HEK293 (cell line): Measurements from ENCODE around the gene SNUPN.

Experiments used
- EGR2 ChIP-seq: fragments of 450-650 bp; formaldehyde crosslinking; IDR thresholded peaks from 2 replicates; pipeline ENCODE4 v1.5.1; 2016; ENCODE audit warnings: low read depth, missing biosample characterization, missing genetic modification characterization
- GLI4 ChIP-seq: fragments of 450-650 bp; formaldehyde crosslinking; IDR thresholded peaks from 2 replicates; pipeline ENCODE4 v1.5.1; 2016; ENCODE audit warnings: missing biosample characterization, missing genetic modification characterization
- KLF1 ChIP-seq: fragments of 450-650 bp; formaldehyde crosslinking; IDR thresholded peaks from 2 replicates; pipeline ENCODE4 v1.5.1; 2016; ENCODE audit warnings: missing biosample characterization, missing genetic modification characterization
- KLF10 ChIP-seq: fragments of 450-650 bp; IDR thresholded peaks from 2 replicates; pipeline ENCODE4 v1.5.1; 2018; ENCODE audit warnings: missing biosample characterization, mild to moderate bottlenecking, missing genetic modification characterization
- KLF8 ChIP-seq: fragments of 450-650 bp; formaldehyde crosslinking; IDR thresholded peaks from 2 replicates; pipeline ENCODE4 v1.5.1; 2016; ENCODE audit warnings: missing biosample characterization, missing genetic modification characterization
- KLF9 ChIP-seq: fragments of 450-650 bp; formaldehyde crosslinking; IDR thresholded peaks from 2 replicates; pipeline ENCODE4 v1.5.1; 2016; ENCODE audit warnings: missing biosample characterization, missing genetic modification characterization, low read depth
- PRDM4 ChIP-seq: fragments of 450-650 bp; formaldehyde crosslinking; IDR thresholded peaks from 2 replicates; pipeline ENCODE4 v1.5.1; 2017; ENCODE audit warnings: missing biosample characterization, missing genetic modification characterization
- REPIN1 ChIP-seq: fragments of 450-650 bp; formaldehyde crosslinking; IDR thresholded peaks from 2 replicates; pipeline ENCODE4 v1.5.1; 2017; ENCODE audit warnings: missing biosample characterization, missing genetic modification characterization, low read depth
- TRIM28 ChIP-seq: IDR thresholded peaks from 2 replicates; pipeline ENCODE4 v1.6.1; 2011; ENCODE audit warnings: low read length, control low read depth, borderline replicate concordance
- ZFP3 ChIP-seq: fragments of 450-650 bp; formaldehyde crosslinking; IDR thresholded peaks from 2 replicates; pipeline ENCODE4 v1.5.1; 2016; ENCODE audit warnings: low read depth, missing biosample characterization, missing genetic modification characterization
- ZNF133 ChIP-seq: fragments of 450-650 bp; formaldehyde crosslinking; IDR thresholded peaks from 2 replicates; pipeline ENCODE4 v1.5.1; 2016; ENCODE audit warnings: missing biosample characterization, missing genetic modification characterization
- ZNF140 ChIP-seq: fragments of 450-650 bp; formaldehyde crosslinking; IDR thresholded peaks from 2 replicates; pipeline ENCODE4 v1.5.1; 2016; ENCODE audit warnings: missing biosample characterization, missing genetic modification characterization
- ZNF214 ChIP-seq: fragments of 450-650 bp; formaldehyde crosslinking; IDR thresholded peaks from 2 replicates; pipeline ENCODE4 v1.5.1; 2017; ENCODE audit warnings: missing biosample characterization, mild to moderate bottlenecking, missing genetic modification characterization, borderline replicate concordance
- ZNF239 ChIP-seq: fragments of 450-650 bp; formaldehyde crosslinking; IDR thresholded peaks from 2 replicates; pipeline ENCODE4 v1.5.1; 2016; ENCODE audit warnings: missing biosample characterization, missing genetic modification characterization
- ZNF366 ChIP-seq: fragments of 450-650 bp; formaldehyde crosslinking; conservative IDR thresholded peaks from 2 replicates; pipeline ENCODE4 v1.5.1; 2016; ENCODE audit warnings: missing biosample characterization, missing genetic modification characterization
- ZNF37A ChIP-seq: fragments of 450-650 bp; IDR thresholded peaks from 2 replicates; pipeline ENCODE4 v1.5.1; 2018; ENCODE audit warnings: missing biosample characterization, missing genetic modification characterization
- ZNF394 ChIP-seq: fragments of 450-650 bp; formaldehyde crosslinking; IDR thresholded peaks from 2 replicates; pipeline ENCODE4 v1.5.1; 2016; ENCODE audit warnings: missing biosample characterization, missing genetic modification characterization, mild to moderate bottlenecking, moderate library complexity, borderline replicate concordance
- ZNF555 ChIP-seq: fragments of 450-650 bp; formaldehyde crosslinking; conservative IDR thresholded peaks from 2 replicates; pipeline ENCODE4 v1.5.1; 2017; ENCODE audit warnings: missing biosample characterization, mild to moderate bottlenecking, missing genetic modification characterization, inconsistent platforms
- ZNF560 ChIP-seq: fragments of 450-650 bp; formaldehyde crosslinking; IDR thresholded peaks from 2 replicates; pipeline ENCODE4 v1.5.1; 2017; ENCODE audit warnings: missing biosample characterization, missing genetic modification characterization, borderline replicate concordance
- ZNF658 ChIP-seq: fragments of 450-650 bp; formaldehyde crosslinking; IDR thresholded peaks from 2 replicates; pipeline ENCODE4; 2016; ENCODE audit warnings: missing biosample characterization, missing genetic modification characterization
- ZNF670 ChIP-seq: fragments of 450-650 bp; formaldehyde crosslinking; IDR thresholded peaks from 2 replicates; pipeline ENCODE4 v1.5.1; 2016; ENCODE audit warnings: missing biosample characterization, missing genetic modification characterization, low read depth
- ZNF692 ChIP-seq: fragments of 450-650 bp; formaldehyde crosslinking; IDR thresholded peaks from 2 replicates; pipeline ENCODE4 v1.5.1; 2016; ENCODE audit warnings: missing biosample characterization, missing genetic modification characterization
- ZNF707 ChIP-seq: fragments of 450-650 bp; formaldehyde crosslinking; IDR thresholded peaks from 2 replicates; pipeline ENCODE4 v1.5.1; 2016; ENCODE audit warnings: missing biosample characterization, missing genetic modification characterization
- ZNF792 ChIP-seq: fragments of 450-650 bp; formaldehyde crosslinking; IDR thresholded peaks from 2 replicates; pipeline ENCODE4 v1.5.1; 2016; ENCODE audit warnings: missing biosample characterization, missing genetic modification characterization
- ZNF830 ChIP-seq: fragments of 450-650 bp; IDR thresholded peaks from 2 replicates; pipeline ENCODE4 v1.5.0; 2018; ENCODE audit warnings: missing biosample characterization, missing genetic modification characterization, low read depth, mild to moderate bottlenecking, moderate library complexity
- ZNF843 ChIP-seq: fragments of 450-650 bp; formaldehyde crosslinking; IDR thresholded peaks from 2 replicates; pipeline ENCODE4 v1.5.1; 2016; ENCODE audit warnings: missing biosample characterization, missing genetic modification characterization
- TF ChIP-seq, protein P1 (sequence below): fragments of 450-650 bp; formaldehyde crosslinking; IDR thresholded peaks from 2 replicates; pipeline ENCODE4 v1.5.1; 2016; ENCODE audit warnings: missing biosample characterization, missing genetic modification characterization
- TF ChIP-seq, protein P2 (sequence below): fragments of 450-650 bp; formaldehyde crosslinking; IDR thresholded peaks from 2 replicates; pipeline ENCODE4 v1.5.1; 2016; ENCODE audit warnings: missing biosample characterization, missing genetic modification characterization, low read depth
- TF ChIP-seq, protein P3 (sequence below): fragments of 450-650 bp; formaldehyde crosslinking; IDR thresholded peaks from 2 replicates; pipeline ENCODE4 v1.5.1; 2016; ENCODE audit warnings: missing biosample characterization, missing genetic modification characterization

SNUPN gene

DNA sequence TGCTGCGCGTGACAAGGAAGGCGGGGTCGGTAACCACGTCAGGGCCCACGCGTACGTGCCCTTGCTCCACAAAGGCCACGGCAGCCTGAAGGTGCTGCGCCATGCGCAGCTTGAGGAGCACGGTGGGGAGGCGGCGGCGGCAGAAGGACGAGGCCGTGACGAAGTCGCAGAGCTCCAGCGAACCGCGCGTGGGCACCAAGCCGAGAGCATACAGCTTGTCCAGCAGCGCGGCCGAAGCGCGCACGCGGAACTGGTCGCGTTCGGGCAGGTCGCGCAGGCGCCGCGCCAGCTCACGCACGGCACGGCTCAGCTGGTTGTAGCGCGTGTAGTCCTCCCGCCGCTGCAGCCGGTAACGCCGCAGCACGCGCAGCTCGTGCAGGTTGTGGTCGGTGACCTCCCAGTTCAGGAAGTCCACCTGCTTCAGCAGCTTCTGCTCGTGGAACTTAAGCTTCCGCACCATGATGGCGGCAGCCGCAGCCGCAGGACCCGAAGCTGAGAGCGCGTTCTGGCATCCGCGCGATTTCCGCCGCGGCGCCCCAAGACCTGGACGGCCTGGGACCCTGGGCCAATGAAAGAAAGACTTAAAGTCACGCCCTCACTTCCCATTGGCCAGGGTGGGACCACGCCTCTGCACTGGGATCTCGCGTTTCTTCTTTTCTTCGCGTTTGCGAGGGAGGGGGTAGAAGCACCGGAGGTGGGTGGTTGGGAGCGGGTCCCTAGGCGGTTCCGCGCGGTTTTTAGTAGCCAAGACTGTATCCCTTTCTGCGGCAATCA, 14.4 kb upstream of the SNUPN start, which contains the start of gene IMP3 (continued):
- TF ChIP-seq PRDM4 (tag by site-specific recombination) (no peak), ZNF830 (no peak), ZNF239 (no peak), ZNF394 (tag by site-specific recombination) (no peak; the same call in 1 of the 2 replicates), ZNF560 (tag by site-specific recombination) (no peak), ZNF37A (tag by site-specific recombination) (no peak), ZNF658 (tag by site-specific recombination) (no peak; the same call in 1 of the 2 replicates), ZFP3 (tag by site-specific recombination) (no peak), KLF9 (peak; percentile 50; the same call in 1 of the 2 replicates), ZNF140 (tag by site-specific recombination) (no peak; the same call in 1 of the 2 replicates), KLF1 (tag by site-specific recombination) (peak; percentile 67), ZNF133 (tag by site-specific recombination) (no peak), ZNF214 (tag by site-specific recombination) (no peak), ZNF843 (peak; percentile 77), GLI4 (tag by site-specific recombination) (peak; percentile 58; the same call in 1 of the 2 replicates), ZNF707 (no peak), ZNF366 (tag by site-specific recombination) (peak; percentile 93), ZNF670 (no peak), TRIM28 (no peak; the same call in 1 of the 2 replicates), KLF10 (tag by site-specific recombination) (peak; percentile 100), ZNF792 (tag by site-specific recombination) (peak; percentile 87), ZNF692 (tag by site-specific recombination) (peak; percentile 78), KLF8 (peak; percentile 86), ZNF555 (no peak), EGR2 (peak; percentile 88), REPIN1 (no peak)
- TF ChIP-seq, protein P1, sequence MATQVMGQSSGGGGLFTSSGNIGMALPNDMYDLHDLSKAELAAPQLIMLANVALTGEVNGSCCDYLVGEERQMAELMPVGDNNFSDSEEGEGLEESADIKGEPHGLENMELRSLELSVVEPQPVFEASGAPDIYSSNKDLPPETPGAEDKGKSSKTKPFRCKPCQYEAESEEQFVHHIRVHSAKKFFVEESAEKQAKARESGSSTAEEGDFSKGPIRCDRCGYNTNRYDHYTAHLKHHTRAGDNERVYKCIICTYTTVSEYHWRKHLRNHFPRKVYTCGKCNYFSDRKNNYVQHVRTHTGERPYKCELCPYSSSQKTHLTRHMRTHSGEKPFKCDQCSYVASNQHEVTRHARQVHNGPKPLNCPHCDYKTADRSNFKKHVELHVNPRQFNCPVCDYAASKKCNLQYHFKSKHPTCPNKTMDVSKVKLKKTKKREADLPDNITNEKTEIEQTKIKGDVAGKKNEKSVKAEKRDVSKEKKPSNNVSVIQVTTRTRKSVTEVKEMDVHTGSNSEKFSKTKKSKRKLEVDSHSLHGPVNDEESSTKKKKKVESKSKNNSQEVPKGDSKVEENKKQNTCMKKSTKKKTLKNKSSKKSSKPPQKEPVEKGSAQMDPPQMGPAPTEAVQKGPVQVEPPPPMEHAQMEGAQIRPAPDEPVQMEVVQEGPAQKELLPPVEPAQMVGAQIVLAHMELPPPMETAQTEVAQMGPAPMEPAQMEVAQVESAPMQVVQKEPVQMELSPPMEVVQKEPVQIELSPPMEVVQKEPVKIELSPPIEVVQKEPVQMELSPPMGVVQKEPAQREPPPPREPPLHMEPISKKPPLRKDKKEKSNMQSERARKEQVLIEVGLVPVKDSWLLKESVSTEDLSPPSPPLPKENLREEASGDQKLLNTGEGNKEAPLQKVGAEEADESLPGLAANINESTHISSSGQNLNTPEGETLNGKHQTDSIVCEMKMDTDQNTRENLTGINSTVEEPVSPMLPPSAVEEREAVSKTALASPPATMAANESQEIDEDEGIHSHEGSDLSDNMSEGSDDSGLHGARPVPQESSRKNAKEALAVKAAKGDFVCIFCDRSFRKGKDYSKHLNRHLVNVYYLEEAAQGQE: 0 out of 2 replicates have a peak, but pooled peaks have one; percentile 37
- TF ChIP-seq, protein P2, sequence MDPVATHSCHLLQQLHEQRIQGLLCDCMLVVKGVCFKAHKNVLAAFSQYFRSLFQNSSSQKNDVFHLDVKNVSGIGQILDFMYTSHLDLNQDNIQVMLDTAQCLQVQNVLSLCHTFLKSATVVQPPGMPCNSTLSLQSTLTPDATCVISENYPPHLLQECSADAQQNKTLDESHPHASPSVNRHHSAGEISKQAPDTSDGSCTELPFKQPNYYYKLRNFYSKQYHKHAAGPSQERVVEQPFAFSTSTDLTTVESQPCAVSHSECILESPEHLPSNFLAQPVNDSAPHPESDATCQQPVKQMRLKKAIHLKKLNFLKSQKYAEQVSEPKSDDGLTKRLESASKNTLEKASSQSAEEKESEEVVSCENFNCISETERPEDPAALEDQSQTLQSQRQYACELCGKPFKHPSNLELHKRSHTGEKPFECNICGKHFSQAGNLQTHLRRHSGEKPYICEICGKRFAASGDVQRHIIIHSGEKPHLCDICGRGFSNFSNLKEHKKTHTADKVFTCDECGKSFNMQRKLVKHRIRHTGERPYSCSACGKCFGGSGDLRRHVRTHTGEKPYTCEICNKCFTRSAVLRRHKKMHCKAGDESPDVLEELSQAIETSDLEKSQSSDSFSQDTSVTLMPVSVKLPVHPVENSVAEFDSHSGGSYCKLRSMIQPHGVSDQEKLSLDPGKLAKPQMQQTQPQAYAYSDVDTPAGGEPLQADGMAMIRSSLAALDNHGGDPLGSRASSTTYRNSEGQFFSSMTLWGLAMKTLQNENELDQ (tag by site-specific recombination): no peak
- TF ChIP-seq, protein P3, sequence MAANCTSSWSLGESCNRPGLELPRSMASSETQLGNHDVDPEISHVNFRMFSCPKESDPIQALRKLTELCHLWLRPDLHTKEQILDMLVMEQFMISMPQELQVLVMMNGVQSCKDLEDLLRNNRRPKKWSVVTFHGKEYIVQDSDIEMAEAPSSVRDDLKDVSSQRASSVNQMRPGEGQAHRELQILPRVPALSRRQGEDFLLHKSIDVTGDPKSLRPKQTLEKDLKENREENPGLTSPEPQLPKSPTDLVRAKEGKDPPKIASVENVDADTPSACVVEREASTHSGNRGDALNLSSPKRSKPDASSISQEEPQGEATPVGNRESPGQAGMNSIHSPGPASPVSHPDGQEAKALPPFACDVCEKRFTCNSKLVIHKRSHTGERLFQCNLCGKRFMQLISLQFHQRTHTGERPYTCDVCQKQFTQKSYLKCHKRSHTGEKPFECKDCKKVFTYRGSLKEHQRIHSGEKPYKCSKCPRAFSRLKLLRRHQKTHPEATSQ (tag by site-specific recombination): peak; percentile 93
